ENCODE measurements around the gene INTS13. TPM values are rescaled to one million over a fixed set of nuclear protein-coding genes. Genes with fewer than 3 reads are reported as not detected.

The INTS13 gene
- total and polyA plus RNA-seq, 2 of the 4 experiments (the other 2 are of a cell fraction) = 9.9 to 31.9 TPM

DNA sequence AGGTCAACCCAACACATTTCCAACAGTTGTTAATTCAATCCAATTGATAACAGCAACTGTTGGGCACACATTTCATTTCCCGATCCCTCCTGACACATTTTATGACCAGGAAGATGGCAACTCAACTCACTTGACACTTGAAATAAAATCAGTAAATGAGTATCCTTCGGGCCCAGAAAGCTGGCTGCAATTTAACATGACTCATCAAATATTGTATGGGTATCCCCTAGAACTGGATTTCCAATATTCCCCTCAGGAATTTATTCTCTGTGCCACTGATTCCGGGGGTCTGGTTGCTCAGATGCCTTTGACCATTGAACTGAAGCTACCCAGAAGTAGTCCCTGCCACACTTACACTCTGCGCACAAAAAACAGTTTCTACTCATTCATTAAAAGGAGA, 42.1 kb downstream of the INTS13 start:
- no peak overlapping the region for H3K56ac ChIP-seq (ENCODE audit: extremely low read depth, insufficient read depth, low read length)
- ChIA-PET POLR2A (ENCODE audit: unreplicated experiment) (no interaction called here), CTCF (interaction anchor here (0.8 kb wide), 1 partner anchor 62 kb away, joined by 3 read pairs; no protein-coding TSS in a partner anchor)
- H3K4me1 ChIP-seq (ENCODE audit: control insufficient read depth, insufficient read depth, low read length) = no peaks in the 10 kb centered on the region
- no peaks in the 10 kb centered on the region; the same call in 1 of the 2 replicates for H3K36me3 ChIP-seq (ENCODE audit: control insufficient read depth, insufficient read depth, low read length)
- WGBS, 2 experiments (ENCODE audit: extremely low coverage in 2 of 2, insufficient read length in 1 of 2) = 90% methylated on average over 2 of the region's 4 CpGs; no CpG with 5 or more reads in 1 of the 2 experiments
- no peak overlapping the region for H2AK9ac ChIP-seq (replicated peaks; ENCODE audit: low read depth, low read length, poor library complexity)
- H2BK15ac ChIP-seq (ENCODE audit: low read depth, low read length) = no peak overlapping the region
- H2BK120ac ChIP-seq (ENCODE audit: low read depth, low read length) = no peak overlapping the region
- H3K4ac ChIP-seq (ENCODE audit: low read depth, low read length) = no peak overlapping the region
- no peak overlapping the region for H3K4me2 ChIP-seq (ENCODE audit: low read depth, low read length)
- H3K9ac ChIP-seq (ENCODE audit: low read depth, low read length) = no peak overlapping the region
- no peak overlapping the region for H3K14ac ChIP-seq (replicated peaks; ENCODE audit: low read depth, low read length)
- no peaks in the 10 kb centered on the region for H3K79me1 ChIP-seq (ENCODE audit: low read depth in 1 of 2, low read length in 2 of 2)
- H3K27ac ChIP-seq (ENCODE audit: insufficient read depth, low read length) = no peak overlapping the region
- H4K20me1 ChIP-seq (ENCODE audit: insufficient read depth, low read length) = no peaks in the 10 kb centered on the region
- no peaks in the 10 kb centered on the region; the same call in 1 of the 2 replicates for H3K9me1 ChIP-seq (ENCODE audit: insufficient read depth, low read length)
- no peak overlapping the region for H3K23ac ChIP-seq (ENCODE audit: low read depth, low read length)
- no peak overlapping the region for H2AK5ac ChIP-seq (ENCODE audit: low read depth, low read length)
- no peak overlapping the region for H2AFZ ChIP-seq (replicated peaks; ENCODE audit: low read length, poor library complexity)
- no peaks in the 10 kb centered on the region for H3K27me3 ChIP-seq (ENCODE audit: control insufficient read depth, insufficient read depth, low read length)
- TF ChIP-seq NFE2L2 (IDR thresholded peaks at IDR 0.05; ENCODE audit: low read depth, low read length) (peak; percentile 89), MAFK (IDR thresholded peaks at IDR 0.05; ENCODE audit: low read depth, low read length) (peak; percentile 80)
- TF ChIP-seq, protein P1, sequence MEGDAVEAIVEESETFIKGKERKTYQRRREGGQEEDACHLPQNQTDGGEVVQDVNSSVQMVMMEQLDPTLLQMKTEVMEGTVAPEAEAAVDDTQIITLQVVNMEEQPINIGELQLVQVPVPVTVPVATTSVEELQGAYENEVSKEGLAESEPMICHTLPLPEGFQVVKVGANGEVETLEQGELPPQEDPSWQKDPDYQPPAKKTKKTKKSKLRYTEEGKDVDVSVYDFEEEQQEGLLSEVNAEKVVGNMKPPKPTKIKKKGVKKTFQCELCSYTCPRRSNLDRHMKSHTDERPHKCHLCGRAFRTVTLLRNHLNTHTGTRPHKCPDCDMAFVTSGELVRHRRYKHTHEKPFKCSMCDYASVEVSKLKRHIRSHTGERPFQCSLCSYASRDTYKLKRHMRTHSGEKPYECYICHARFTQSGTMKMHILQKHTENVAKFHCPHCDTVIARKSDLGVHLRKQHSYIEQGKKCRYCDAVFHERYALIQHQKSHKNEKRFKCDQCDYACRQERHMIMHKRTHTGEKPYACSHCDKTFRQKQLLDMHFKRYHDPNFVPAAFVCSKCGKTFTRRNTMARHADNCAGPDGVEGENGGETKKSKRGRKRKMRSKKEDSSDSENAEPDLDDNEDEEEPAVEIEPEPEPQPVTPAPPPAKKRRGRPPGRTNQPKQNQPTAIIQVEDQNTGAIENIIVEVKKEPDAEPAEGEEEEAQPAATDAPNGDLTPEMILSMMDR (conservative IDR thresholded peaks at IDR 0.05; ENCODE audit: low read depth, low read length) = no peak
- ATAC-seq (ENCODE audit: low read depth) = no peak
- dilution Hi-C loops (cut with HindIII; ENCODE audit: low sequenced_read_pairs, unreplicated experiment) = no loop called here
- H2BK5ac ChIP-seq (ENCODE audit: low read depth, low read length, poor library complexity, severe bottlenecking) = no peak overlapping the region
- DNase-seq = no peak
- H4K5ac ChIP-seq (ENCODE audit: low read depth, low read length) = no peak overlapping the region
- no peak overlapping the region for H3K18ac ChIP-seq (ENCODE audit: low read depth, low read length)
- no peak overlapping the region for H2BK20ac ChIP-seq (ENCODE audit: low read depth, low read length)
- BruUV-seq (replicated peaks) = no TSS peak
- H4K91ac ChIP-seq (ENCODE audit: insufficient read depth, low read depth, low read length) = no peak overlapping the region
- H3K4me3 ChIP-seq (ENCODE audit: insufficient read depth, low read depth, low read length) = no peak overlapping the region
- no peak overlapping the region for H4K8ac ChIP-seq (ENCODE audit: low read depth in 2 of 2, low read length in 2 of 2)
- H3K9me3 ChIP-seq (ENCODE audit: control insufficient read depth, insufficient read depth, low read length) = no peaks in the 10 kb centered on the region
- in situ Hi-C loops (cut with MboI; ENCODE audit: low sequenced_read_pairs) = no loop called here
- intact Hi-C loops (cut with micrococcal nuclease) = no loop called here

All from IMR-90 (cell line).